Stimulated activated CD8-positive, alpha-beta memory T cell treated with anti-CD3 and anti-CD28 coated beads, Interleukin-4, amount 100 ng/mL, for 1 hour (primary cell): ENCODE data around the gene FASTK.

Source experiments
- DNase-seq, 2 donors: peaks; one replicate each; pipeline ENCODE4 v3.0.0-alpha.2; 2020; ENCODE audit warnings: low read depth in 2 of 2, low spot score in 1 of 2

The FASTK gene, protein sequence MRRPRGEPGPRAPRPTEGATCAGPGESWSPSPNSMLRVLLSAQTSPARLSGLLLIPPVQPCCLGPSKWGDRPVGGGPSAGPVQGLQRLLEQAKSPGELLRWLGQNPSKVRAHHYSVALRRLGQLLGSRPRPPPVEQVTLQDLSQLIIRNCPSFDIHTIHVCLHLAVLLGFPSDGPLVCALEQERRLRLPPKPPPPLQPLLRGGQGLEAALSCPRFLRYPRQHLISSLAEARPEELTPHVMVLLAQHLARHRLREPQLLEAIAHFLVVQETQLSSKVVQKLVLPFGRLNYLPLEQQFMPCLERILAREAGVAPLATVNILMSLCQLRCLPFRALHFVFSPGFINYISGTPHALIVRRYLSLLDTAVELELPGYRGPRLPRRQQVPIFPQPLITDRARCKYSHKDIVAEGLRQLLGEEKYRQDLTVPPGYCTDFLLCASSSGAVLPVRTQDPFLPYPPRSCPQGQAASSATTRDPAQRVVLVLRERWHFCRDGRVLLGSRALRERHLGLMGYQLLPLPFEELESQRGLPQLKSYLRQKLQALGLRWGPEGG

DNA sequence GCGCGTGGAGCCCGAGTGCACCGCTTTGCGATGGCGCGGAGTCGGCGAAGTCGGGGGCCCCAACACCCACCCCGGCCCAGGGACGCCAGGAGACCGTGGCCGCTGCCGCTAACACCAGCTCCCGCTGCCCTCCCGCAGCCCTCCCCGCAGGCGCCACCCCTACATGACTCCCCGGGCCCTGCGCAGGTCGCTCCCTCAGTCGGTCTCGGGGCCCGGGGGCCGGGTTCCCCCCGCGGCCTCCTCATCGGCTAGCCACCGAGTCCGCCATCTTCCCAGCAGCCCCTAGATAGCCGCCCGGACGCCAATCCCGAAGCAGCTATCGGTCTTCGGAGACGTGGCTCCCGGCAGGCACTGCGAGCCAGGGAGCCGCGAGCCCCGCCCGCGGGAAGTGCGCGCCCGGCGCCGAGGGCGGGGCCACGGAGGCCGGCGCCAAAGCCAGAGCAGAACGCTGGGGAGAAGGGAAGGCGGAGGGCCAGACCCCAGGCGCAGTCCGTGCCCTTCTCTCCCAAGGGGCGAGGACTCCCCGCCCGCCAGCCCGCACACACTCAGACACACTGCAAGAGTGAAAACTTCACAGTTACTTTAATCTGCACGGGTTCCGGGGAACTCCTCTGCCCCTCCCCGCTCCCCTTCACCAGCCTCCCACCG is at the start of gene FASTK:
TSS of gene FASTK (minus strand) at position 288 of the 648 bp plus-strand sequence. CDS start at position 245, 43 bp downstream.
- peak; percentile 59 to 73 for DNase-seq

DNA sequence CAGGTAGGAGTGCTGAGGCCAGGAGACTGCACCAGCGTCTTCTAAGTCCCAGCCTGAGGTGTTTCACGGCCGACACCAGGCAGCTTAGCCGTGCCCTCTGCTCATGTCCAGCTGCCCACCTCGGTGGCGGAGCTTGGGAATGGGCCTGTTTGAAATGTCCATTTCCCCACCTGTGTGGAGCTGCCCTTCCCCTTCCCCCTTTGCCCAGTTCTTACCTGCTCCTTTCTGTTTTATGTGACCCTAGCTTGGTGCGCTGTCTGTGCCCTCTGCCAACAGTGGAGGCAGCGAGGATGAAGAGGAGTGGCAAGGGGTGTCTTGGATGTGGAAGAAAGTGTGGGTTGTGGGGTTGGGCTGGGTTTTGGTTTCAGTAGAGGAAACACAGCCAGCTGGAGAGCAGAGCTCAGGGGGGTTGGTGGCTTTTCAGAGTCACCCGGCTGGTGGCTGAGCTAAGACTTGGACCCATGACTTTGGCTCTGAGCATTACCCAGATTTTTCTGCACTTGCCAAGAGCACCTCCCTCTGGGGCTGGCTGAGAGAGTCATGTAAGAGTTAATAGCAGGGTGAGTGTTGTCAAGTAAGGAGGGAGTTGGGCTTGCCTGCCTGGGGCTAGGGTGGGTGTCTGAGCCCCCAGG is 49.5 kb upstream of the FASTK start:
- DNase-seq = no peak

DNA sequence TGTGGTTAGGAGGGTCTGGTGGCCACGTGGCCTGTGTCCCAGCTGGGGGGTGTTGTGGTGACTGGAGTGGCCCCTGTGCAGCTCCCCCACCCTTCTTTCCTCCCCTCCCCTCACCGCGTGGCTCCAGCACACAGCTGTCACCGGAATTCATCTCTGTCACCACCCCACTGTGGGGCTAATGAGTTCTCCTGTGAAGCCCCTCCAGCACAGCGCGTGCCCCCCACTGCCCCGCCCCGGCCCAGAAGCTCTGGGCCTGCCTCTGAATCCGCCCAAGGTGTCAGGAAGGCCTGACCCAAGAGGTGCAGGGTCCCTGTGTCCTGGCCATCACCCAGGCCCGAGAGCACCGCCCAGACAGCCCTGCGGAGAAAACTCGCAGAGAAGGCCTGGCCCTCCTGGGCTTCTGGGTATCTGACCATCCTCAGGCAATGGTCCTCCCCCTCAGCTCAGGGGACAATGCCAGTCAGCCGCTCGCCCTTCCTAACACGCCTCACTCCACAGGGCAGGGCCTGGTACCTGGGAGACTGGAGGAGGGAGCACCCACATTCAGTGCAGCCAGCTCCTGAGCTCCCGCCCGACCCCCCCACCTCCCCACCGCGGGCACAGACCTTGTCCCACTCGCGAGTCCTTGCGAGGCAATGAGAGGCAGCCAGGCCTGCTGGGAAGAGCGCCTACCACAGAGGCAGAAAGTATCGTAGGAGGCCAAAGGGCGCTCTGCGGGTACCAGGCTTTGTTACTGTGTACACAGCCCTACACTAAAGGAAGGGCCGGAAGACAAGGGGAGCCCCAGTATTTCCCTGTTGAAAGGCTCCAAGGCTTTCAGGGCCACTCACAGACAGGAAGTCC is 48.7 kb upstream of the FASTK start:
- DNase-seq = no peak

DNA sequence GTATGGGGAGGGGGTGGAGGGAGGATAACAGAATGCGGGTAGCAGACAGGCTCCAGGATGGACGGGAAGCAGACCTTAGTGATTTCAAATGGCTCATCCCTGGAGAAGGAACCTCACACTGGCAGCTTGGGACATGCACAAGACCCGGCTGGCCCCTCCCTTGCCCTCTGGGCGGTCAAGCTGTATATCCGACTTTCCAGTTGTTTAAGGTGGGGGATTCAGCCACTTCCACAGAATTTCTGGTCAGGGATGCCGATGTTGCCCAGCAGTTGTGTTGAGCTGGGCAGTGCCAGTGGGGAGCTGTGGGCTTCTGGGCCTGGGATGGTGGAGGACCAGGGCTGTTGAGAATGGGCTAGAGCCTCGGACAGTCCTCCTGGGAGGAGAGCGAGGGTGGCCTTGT is 48.1 kb upstream of the FASTK start:
- DNase-seq = no peak

DNA sequence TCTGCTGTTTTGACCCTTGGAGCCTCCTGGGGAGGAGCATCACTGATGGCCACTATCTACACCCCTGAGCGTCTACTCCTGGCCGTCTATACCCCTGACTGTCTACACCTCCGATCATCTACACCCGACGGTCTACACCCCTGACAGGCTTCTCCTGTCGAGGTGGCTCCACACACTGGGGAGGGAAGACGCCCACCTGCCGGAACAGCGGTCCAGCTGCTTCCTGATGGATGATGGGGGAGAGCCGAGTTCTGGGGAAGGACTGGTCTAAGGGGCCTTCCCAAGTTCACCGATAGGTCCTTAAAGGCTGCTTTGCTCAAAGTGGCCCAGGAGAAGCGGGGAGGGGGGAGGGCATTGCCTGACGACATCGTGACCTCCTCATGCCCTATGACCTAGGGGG is 47.5 kb upstream of the FASTK start:
- no peak for DNase-seq

DNA sequence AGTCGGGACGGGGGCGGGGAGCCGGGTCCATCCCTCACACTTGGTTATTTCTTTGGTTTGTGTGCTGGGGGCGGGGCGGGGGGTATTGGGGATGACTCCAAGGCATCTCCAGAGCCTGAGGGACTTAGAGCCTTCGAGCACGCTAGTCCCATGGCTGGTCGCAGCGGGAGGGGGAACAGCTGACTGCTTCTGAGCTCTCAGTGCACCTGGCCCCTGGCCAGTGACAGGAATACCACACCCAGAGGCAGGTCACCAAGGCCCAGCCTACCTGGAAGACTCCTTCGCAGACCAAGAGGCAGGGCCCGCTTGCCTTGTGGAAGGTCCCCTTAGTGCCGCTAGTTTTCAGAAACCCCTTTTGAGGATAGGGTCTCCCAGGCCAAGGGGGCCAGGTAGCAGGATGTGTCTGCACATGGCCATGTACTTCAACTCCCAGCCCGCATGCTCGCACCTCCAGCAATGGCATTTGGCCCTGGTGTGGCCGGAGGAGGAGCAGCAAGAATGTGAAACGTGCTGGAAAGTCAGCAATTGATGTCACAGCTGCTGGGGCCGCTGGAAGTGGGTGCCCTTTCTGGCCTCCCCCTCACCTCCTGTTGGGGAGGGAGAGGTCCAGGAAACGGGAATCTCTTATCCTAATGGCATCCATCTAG is 46.0 kb upstream of the FASTK start:
- DNase-seq = no peak

DNA sequence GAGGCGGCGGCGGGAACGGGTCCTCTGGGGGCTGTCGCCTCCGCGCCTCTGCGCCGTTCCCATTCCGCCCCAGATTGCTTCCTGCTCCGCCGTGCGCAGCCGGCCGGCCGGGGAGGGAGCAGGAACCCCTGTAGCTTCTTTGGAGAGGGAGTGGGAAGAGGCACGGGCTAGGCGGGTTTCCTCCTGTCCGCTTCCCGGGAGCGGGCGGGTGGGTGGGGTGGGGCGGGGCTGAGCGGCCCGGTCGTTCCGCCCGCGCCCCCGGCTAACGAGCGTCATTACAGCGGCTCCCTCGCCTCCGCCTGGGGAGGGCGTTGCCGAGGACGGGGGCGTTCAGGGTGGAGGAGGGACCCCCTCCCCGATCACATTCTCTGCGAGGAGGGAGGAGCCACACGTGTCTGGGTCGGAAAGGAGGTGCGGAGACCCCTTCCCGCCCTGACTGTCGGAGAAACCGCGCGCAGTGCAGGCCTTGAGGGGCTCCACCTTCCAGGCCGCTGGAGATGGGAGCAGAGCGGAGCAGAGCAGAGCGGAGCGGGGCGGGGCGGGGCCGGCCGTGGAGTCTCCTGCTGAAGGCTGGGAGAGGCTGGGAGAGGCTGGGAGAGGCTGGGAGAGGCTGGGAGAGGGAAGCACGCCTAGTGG is 45.4 kb upstream of the FASTK start:
- no peak for DNase-seq

DNA sequence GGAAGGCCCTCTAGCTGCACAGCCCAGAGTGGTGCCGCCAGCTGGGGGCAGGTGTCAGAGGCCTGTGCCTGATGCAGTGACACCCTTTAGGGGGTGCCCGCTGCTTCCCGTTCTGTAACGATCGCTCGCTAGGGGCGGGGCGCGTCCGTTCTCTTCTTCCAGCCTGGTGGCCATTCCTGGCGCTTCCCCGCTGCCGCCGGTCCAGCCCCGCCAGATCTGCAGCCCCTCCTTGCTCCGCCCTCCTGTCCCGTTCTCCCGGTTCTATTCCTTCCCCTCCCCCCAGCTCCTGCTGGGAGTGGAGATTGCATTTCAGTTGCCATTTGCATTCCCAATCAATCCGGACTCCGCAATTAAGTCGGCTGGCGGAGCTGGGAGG is 44.8 kb upstream of the FASTK start:
- no peak for DNase-seq

DNA sequence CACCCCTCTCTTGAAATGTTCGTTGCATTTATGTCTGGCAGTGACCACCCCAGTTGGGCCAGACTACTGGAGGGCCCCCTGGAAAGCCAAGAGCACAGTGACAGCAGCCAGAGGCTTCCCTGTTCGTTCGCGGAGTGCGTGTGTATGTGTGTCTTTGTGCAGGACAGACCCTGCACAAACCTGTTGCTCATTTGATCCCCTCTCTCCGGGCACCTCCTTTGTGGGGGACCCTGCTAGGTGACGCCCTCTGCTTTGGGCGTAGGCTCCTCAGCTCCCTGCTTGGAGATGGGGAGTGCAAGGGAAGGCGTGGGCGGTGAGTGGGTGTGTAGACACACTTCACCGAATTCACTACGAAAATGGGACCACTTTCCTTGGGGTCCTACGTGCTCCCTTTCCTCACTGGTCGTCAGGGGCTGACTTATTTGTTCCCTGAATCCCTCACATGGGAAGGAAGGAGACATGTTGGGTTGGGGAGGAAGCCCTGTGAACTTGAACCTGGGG is 44.3 kb upstream of the FASTK start:
- no peak for DNase-seq

DNA sequence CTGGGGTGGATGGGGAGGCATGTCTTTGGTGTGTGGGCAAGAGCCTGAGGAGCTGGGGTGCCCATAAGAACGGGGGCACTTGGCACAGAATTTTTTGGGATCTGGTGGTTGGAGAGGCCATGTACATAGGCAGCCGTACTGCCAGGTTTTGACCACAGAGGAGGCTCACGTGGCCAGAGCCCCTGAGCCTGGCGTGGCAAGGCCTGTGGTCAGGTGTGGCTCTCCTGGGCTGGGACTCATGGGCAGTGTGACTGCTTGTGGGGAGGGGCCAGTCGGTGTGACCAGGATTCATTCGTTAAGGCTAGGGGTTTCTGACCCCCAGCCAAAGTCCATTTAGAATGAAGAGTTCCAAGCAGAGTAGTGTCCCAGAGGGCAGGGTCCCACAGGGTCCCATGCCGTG is 43.9 kb upstream of the FASTK start:
- no peak for DNase-seq

DNA sequence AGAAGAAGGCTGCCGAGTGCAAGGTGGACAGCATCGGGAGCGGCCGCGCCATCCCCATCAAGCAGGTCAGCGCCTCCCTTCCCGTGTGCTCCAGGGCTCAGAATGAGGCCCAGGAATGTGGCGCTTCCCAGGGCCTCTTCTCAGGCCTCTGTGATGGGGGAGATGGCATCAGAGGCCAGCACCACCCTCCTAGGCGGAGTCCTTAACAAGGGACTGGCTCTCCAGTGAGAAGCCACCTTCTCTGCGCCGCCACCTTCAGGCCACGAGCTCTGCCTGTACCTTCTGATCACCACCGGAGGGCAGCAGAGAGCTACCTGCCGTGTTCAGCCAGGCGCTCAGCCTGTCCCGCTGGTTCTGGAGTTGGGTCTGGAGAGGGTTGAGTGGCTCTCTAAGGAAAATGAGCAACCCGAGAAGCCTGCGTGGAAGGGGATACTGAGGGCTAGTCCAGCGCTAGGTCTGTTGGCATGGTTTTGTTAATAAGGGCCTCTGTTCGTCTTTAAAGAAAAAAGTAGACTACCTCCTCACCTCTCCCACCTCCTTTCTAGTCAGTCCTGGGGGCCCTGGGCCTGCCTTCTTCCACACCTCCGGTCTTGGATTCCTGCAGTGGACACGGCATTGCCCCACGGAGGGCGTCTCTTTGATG is 43.3 kb upstream of the FASTK start:
- peak; percentile 66 to 69 for DNase-seq

DNA sequence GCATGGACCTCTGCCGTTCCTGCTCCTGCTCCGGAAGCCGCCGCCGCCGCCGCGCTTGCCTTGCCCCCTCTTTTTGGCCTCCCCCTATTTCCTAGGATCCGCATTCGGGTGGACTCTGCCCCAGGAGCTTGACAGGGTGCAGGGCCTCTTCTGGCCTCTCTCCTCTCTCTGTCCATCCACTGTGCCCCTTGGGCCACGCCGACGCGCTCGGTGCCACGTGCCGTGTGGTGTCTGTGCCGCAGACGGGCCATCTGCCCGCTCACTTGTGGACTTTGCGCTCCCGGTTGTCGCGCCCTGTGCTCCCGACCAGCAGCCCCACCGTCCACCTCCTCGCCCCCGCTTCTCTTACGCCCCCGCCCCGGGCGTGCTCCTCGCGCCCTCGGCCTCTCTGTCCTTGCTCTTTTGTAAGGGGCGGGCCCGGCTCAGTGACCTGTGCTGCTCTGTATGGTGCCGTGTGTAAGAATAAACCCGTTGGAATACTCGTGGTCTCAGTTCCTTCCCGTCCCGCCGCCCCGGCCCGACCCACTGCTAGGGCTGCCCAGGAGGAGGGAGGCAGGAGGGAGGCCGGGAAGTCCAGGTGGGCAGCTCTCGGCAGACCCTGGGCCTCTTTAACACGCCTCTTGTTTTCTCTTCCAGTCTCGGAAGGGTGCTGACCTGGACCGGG is 42.7 kb upstream of the FASTK start:
- DNase-seq = no peak

DNA sequence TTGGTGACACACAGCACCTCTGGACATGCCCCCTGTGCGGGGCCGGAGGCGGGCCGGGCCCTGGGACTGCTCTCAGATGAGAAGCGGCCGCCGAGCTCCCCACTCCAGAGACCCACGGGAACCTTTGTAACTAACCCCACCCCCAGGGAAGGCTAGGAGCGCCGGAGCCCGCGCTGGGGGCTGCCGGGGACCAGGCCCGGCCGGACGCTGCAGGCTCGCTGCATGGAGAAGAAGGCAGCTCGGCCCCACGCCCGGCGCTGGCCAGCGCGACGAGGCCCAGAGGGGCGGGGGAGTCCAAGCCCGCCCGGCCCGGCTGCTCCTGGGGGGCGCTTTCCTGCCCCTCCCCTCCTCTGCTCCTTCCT is 42.2 kb upstream of the FASTK start:
- no peak for DNase-seq

DNA sequence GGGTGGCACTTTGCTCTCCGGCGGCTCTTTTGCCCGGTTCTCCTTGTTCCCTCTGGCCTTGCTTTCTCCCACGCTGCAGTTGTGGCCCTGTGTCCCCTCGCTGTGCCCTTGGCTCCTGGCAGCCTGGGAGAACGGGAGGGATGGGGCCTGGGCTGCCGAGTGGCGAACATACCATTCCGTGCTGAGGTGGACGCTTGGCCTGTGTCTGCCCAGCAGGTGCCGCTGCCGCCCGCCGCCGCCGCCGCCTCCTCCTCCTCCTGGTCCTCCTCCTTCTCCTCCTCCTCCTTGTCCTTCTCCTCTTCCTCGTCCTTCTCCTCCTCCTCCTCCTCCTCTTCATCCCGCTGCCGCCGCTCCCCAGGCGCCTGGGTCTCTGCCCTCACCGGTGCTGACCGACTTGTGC is 41.7 kb upstream of the FASTK start:
- no peak for DNase-seq

DNA sequence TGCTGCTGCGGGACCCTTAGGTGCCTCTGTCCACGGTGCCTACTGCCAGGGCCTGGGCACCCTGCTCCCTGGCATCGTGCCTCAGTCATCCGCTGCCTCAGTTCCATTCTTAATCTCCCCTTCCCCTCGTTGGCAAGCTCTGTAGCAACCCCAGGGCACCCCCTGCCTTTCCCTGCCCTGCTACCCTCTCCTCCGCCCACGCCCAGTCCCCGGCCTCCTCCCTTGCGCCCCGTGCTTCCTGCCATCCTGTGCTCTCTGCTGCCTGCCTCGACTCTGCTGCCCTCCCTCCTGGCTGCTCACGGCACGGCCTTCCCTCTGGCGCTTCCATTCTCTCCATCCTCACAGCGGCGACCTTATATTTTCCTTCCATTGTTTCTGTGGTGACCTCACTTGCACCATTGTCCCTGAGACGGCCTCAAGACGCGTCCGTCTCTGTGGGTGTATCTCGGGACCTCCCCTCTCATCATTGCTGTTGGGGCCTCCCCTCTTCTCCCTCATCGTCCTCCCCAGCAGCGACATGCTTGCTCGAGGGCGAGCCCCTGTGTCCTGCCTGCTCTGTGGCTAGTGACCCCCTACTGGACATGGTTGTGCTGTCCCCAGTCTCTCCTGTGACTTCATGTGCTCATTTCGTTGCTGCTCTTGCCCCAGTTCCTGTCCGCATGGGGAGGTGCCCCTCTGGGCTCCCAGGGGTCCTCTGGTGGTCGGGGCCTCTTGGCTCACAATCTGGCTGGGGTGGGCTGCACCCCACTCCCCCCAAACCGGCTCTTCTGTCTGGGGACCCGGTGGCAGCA is 41.0 kb upstream of the FASTK start:
- no peak for DNase-seq

DNA sequence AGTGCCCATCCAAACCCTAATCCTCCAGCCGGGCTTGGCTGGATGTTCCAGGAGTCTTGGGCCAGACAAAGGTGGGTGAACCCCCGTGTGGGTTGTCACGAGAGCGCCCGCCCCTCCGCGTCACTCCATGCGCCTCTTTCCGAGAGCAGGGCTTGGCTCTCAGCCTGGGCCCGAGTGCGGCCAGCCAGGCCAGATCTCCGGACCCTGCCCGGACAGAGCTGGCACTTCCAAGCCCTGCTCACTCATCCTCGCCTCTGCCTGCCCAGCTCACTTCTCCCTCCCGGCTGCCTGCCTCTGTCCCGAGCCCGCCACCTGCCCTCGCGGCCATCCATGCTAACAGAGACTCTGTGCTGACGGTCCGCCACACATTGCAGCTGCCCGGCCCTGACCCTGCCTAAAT is 40.3 kb upstream of the FASTK start:
- no peak for DNase-seq

DNA sequence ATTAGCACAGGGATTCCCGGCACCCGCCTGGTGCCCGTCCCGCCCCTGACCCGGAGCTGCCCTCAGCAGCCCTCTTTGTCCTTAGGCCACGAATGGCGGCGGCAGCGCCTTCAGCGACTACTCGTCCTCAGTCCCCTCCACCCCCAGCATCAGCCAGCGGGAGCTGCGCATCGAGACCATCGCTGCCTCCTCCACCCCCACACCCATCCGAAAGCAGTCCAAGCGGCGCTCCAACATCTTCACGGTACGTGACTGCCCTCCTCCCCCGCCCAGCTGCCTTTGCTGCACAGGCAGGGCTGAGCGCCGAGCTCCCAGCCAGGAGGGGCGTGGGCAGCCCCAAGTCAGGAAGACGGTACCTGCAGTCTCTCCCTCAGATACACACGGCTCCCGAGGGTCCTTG is 39.3 kb upstream of the FASTK start:
- no peak for DNase-seq

DNA sequence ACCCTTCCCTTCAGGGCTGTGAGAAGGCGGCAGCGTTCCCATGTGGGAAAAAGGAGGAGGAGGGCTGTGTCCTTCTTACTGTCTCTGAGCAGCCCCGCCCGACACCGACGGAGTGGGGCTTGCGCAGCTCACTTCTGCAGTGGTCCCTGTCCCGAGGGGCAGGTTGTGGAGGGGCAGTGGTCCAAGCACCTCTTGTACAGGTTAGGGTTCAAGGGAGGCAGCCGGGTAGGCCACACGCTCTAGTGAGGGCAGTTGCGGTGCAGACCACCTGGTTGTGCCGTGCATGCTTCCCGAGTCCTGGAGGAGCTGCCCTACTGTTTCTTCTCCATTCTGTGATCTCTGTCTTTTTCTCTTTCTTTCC is 38.4 kb upstream of the FASTK start:
- no peak for DNase-seq
